HL-60 (cell line): ENCODE measurements around the gene FUT4.

Experiments
- DNase-seq, 2 experiments: peaks; one replicate each; pipeline ENCODE4 v3.0.0-alpha.2; 2010 to 2020; ENCODE audit warnings: low read depth in 1 of 2, low spot score in 1 of 2
- H3K27ac ChIP-seq: fragments of 250-450 bp; sonication (Bioruptor Pico); replicated peaks from 2 replicates; pipeline ENCODE4 v1.5.1; 2020; ENCODE audit warnings: mild to moderate bottlenecking, moderate library complexity
- H3K27me3 ChIP-seq: fragments of 250-450 bp; sonication (Bioruptor Pico); 2 replicates; pipeline ENCODE4 v1.5.1; 2021; ENCODE audit warnings: mild to moderate bottlenecking, moderate library complexity; ENCODE audit not compliant: insufficient read depth, poor library complexity, severe bottlenecking
- H3K4me3 ChIP-seq: replicated peaks from 2 replicates; pipeline ENCODE4 v1.5.1; 2011; ENCODE audit warnings: mild to moderate bottlenecking, control low read depth, low read length; ENCODE audit not compliant: insufficient read depth
- GABPA ChIP-seq: IDR thresholded peaks from 2 replicates; pipeline ENCODE4 v1.6.1; 2012; ENCODE audit warnings: low read depth
- POLR2AphosphoS5 ChIP-seq: IDR thresholded peaks from 2 replicates; pipeline ENCODE4 v1.6.1; 2012; ENCODE audit warnings: low read depth
- SPI1 ChIP-seq: IDR thresholded peaks from 2 replicates; pipeline ENCODE4 v1.6.1; 2012; ENCODE audit warnings: low read depth, mild to moderate bottlenecking, borderline replicate concordance
- TF ChIP-seq, protein P1 (sequence below): IDR thresholded peaks from 2 replicates; pipeline ENCODE4 v1.6.1; 2012; ENCODE audit warnings: low read depth; ENCODE audit not compliant: insufficient replicate concordance
- TF ChIP-seq, protein P2 (sequence below): IDR thresholded peaks from one replicate; pipeline ENCODE4 v1.5.1; 2011; ENCODE audit warnings: low read length, control low read depth, inconsistent platforms; ENCODE audit not compliant: insufficient read depth

Gene FUT4

DNA sequence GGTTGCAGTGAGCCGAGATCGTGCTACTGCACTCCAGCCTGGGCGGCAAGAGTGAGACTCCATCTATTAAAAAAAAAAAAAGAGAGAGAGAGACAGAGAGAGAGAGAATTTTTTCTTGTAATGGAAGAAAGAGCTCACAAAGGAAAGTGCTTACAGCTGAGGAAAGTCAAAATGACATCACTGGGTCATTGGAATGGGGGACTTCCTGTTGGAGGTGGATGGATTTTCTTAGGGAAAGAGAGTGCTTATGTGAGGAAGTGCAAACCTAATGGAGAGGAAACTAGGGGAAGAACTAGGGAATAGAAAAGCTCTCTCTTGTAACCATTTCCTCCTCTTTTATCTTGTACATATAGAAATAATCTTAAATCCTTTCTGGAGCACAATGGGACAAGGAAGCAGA lies 17.1 kb downstream of the FUT4 start:
- TF ChIP-seq, protein P1, sequence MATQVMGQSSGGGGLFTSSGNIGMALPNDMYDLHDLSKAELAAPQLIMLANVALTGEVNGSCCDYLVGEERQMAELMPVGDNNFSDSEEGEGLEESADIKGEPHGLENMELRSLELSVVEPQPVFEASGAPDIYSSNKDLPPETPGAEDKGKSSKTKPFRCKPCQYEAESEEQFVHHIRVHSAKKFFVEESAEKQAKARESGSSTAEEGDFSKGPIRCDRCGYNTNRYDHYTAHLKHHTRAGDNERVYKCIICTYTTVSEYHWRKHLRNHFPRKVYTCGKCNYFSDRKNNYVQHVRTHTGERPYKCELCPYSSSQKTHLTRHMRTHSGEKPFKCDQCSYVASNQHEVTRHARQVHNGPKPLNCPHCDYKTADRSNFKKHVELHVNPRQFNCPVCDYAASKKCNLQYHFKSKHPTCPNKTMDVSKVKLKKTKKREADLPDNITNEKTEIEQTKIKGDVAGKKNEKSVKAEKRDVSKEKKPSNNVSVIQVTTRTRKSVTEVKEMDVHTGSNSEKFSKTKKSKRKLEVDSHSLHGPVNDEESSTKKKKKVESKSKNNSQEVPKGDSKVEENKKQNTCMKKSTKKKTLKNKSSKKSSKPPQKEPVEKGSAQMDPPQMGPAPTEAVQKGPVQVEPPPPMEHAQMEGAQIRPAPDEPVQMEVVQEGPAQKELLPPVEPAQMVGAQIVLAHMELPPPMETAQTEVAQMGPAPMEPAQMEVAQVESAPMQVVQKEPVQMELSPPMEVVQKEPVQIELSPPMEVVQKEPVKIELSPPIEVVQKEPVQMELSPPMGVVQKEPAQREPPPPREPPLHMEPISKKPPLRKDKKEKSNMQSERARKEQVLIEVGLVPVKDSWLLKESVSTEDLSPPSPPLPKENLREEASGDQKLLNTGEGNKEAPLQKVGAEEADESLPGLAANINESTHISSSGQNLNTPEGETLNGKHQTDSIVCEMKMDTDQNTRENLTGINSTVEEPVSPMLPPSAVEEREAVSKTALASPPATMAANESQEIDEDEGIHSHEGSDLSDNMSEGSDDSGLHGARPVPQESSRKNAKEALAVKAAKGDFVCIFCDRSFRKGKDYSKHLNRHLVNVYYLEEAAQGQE, result no peak
- TF ChIP-seq SPI1, result peak; percentile 28; the same call in 1 of the 2 replicates
- H3K27ac ChIP-seq, result peak overlapping the region; percentile 7; the same call in 1 of the 2 replicates

DNA sequence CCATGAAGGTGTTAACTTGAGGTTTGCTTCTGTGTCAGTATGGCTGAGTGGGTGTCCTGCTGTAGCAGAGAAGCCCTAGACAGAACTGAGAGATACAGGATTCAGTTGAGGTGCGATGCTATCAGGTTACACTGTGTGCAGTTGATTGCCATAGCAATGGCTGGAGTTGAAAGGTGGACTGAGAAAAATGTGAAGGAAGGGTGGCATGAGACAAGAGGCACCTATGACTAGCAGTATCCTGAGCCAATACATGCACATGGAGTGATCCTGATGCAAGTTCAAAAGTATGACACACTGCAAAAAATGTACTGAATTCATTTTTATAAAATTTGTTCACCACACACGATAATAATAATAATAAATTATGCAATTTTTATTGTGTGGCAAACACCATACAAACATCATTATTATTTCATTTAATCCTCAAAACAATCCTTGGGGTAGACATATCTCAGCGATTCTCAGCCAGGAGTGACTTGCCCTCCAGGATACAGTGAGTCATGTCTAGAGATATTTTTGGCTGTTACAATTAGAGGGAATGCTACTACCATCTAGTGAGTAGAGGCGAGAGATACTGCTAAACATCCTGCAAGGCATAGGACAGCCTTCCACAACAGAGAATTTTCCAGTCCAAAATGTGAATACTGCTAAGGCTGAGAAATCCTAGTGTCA lies 19.6 kb downstream of the FUT4 start:
- Histone ChIP-seq H3K4me3 (no peak overlapping the region), H3K27me3 (no peaks in the 10 kb centered on the region), H3K27ac (peak overlapping the region; percentile 33)
- TF ChIP-seq POLR2AphosphoS5, result no peak
- TF ChIP-seq, protein P1, result no peak
- TF ChIP-seq GABPA, result no peak
- no peak for TF ChIP-seq SPI1
- DNase-seq, result no peak

More for the DNA sequence above, 17.1 kb downstream of the FUT4 start:
- no peak overlapping the region for H3K4me3 ChIP-seq
- DNase-seq, result no peak
- H3K27me3 ChIP-seq, result no peaks in the 10 kb centered on the region

DNA sequence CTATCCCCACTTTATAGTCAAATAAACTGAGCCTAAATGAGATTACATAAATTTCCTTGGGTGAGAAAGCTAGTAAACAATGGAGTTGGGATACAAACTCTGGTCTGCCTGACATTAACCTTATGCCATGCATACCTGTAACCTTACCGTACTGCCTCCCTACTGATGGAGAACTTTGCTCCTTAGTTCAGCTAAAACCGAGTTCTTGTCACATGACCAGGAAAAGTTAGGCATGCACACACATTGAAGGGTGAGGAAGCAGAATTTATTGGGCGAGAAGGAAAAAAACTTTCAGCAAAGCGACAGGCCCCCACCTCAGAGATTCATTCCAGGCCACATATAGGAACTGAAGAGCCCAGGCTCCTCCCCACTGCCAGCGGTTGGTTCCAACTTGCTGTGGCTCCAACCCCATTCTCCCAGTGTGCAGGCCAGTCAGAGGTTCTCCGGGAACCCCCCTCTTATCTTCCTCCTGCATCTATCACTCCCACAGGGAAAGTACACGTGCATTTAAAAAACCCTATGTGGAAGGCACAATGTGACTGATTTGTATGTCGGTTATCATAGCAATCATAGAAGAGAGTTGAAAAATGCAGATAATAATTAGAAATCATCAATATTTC lies 20.2 kb downstream of the FUT4 start:
- Histone ChIP-seq H3K4me3 (no peak overlapping the region), H3K27ac (peak overlapping the region; percentile 33), H3K27me3 (no peaks in the 10 kb centered on the region)
- TF ChIP-seq, protein P1, result no peak
- no peak for TF ChIP-seq SPI1
- no peak for TF ChIP-seq POLR2AphosphoS5
- peak in 1 of 2 experiments; percentile 55 for DNase-seq

DNA sequence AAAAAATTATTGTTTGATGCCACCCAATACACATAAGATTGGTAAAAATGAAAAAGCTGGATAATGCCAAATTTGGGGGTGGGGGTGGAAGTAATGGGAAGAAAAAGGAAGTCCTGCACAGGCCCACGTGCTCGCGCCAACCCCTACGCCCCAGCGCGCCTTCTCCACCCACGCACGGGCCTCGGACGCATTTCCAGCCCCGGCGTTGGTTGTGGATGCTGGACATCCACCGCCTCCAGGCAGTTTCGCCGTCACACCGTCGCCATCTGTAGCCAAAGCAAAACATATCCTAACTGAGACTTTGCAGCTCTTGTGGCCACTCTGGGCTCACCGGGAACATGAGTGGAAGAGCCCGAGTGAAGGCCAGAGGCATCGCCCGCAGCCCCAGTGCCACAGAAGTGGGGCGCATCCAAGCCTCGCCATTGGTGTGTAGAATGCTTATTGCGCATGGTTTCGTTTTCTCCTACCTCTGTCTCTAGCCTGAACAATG lies 23.5 kb downstream of the FUT4 start, which contains the start of gene PIWIL4:
TSS of gene PIWIL4 (plus strand) at position 188 of the 490 bp plus-strand sequence. CDS start at position 339, 151 bp downstream.
- no peaks in the 10 kb centered on the region for H3K27me3 ChIP-seq
- no peak within 1 kb of the TSS for H3K4me3 ChIP-seq
- DNase-seq, result no peak
- TF ChIP-seq, protein P2, sequence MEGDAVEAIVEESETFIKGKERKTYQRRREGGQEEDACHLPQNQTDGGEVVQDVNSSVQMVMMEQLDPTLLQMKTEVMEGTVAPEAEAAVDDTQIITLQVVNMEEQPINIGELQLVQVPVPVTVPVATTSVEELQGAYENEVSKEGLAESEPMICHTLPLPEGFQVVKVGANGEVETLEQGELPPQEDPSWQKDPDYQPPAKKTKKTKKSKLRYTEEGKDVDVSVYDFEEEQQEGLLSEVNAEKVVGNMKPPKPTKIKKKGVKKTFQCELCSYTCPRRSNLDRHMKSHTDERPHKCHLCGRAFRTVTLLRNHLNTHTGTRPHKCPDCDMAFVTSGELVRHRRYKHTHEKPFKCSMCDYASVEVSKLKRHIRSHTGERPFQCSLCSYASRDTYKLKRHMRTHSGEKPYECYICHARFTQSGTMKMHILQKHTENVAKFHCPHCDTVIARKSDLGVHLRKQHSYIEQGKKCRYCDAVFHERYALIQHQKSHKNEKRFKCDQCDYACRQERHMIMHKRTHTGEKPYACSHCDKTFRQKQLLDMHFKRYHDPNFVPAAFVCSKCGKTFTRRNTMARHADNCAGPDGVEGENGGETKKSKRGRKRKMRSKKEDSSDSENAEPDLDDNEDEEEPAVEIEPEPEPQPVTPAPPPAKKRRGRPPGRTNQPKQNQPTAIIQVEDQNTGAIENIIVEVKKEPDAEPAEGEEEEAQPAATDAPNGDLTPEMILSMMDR, result no peak
- TF ChIP-seq, protein P1, result no peak
- TF ChIP-seq GABPA, result no peak
- no peak for TF ChIP-seq SPI1
- no peak for TF ChIP-seq POLR2AphosphoS5
- H3K27ac ChIP-seq, result no peak within 1 kb of the TSS
